Measurements from ENCODE around the gene FAM83C. TPM values are rescaled to one million over a fixed set of nuclear protein-coding genes. Genes with fewer than 3 reads are reported as not detected.
A peak's percentile ranks its signal among the peaks of the same experiment; 100 is the strongest.

FAM83C gene
- total RNA-seq, 4 donors from 2014 or later, result 54.4 to 85.7 (median 68.6) TPM

GRCh38 chr20:35284267-35284991, 7.8 kb downstream of the FAM83C start, which contains the start of gene EIF6:
EIF6 (minus strand) TSS chr20:35284772; CDS start chr20:35284487, 285 bp downstream.
- no peak for TF ChIP-seq CTCF (IDR thresholded peaks at IDR 0.05)
- no peak for TF ChIP-seq POLR2A (IDR thresholded peaks at IDR 0.05)
- 0 to 1% methylated on average over 29 to 31 of the region's 61 CpGs for WGBS, 2 donors
- intact Hi-C loops (cut with DNase I; ENCODE audit: low total_unique reads), result no loop called here
- peak within 1 kb of the TSS; percentile 83 for H3K4me3 ChIP-seq (ENCODE audit: low read depth, poor library complexity, severe bottlenecking)
- peak in 1 of 2 donors; percentile 96 for DNase-seq (ENCODE audit: low spot score in 2 of 2)

- TF ChIP-seq POLR2A (IDR thresholded peaks at IDR 0.05), result no peak
- no peak for TF ChIP-seq CTCF (IDR thresholded peaks at IDR 0.05)
- 15 to 21% methylated on average over 18 to 24 of the region's 24 CpGs for WGBS, 2 donors
- peak overlapping the region; percentile 83 for H3K4me3 ChIP-seq (ENCODE audit: low read depth, poor library complexity, severe bottlenecking)
- DNase-seq (ENCODE audit: low spot score in 2 of 2), result no peak
- intact Hi-C loops (cut with DNase I; ENCODE audit: low total_unique reads), result no loop called here
These were observed 8.6 kb downstream of the FAM83C start for GRCh38 chr20:35283441-35284266.

GRCh38 chr20:35281506-35282101, 10.6 kb downstream of the FAM83C start:
- no peak overlapping the region for H3K4me3 ChIP-seq (ENCODE audit: low read depth, poor library complexity, severe bottlenecking)
- intact Hi-C loops (cut with DNase I; ENCODE audit: low total_unique reads), result no loop called here
- no peak for DNase-seq (ENCODE audit: low spot score in 2 of 2)
- 92 to 94% methylated on average over 10 of the region's 10 CpGs for WGBS, 2 donors
- TF ChIP-seq CTCF (IDR thresholded peaks at IDR 0.05), result no peak
- TF ChIP-seq POLR2A (IDR thresholded peaks at IDR 0.05), result no peak

- TF ChIP-seq CTCF (IDR thresholded peaks at IDR 0.05) (no peak), POLR2A (IDR thresholded peaks at IDR 0.05) (no peak)
- WGBS, 2 donors, result 90 to 97% methylated on average over 6 of the region's 6 CpGs
These were observed 11.7 kb downstream of the FAM83C start for GRCh38 chr20:35280523-35280922.

GRCh38 chr20:35279533-35280174, 12.6 kb downstream of the FAM83C start:
- no peak for TF ChIP-seq CTCF (IDR thresholded peaks at IDR 0.05)
- TF ChIP-seq POLR2A (IDR thresholded peaks at IDR 0.05), result no peak
- no peak for DNase-seq (ENCODE audit: low spot score in 2 of 2)
- no peak overlapping the region for H3K4me3 ChIP-seq (ENCODE audit: low read depth, poor library complexity, severe bottlenecking)
- 65 to 75% methylated on average over 7 of the region's 7 CpGs for WGBS, 2 donors
- intact Hi-C loops (cut with DNase I; ENCODE audit: low total_unique reads), result no loop called here

More at GRCh38 chr20:35280523-35280922, 11.7 kb downstream of the FAM83C start:
- intact Hi-C loops (cut with DNase I; ENCODE audit: low total_unique reads), result no loop called here
- no peak overlapping the region for H3K4me3 ChIP-seq (ENCODE audit: low read depth, poor library complexity, severe bottlenecking)
- no peak for DNase-seq (ENCODE audit: low spot score in 2 of 2)
